Caco-2 (cell line): ENCODE measurements around the gene PRR36. TPM values are rescaled to one million over a fixed set of nuclear protein-coding genes. Genes with fewer than 3 reads are reported as not detected.

Experiments
- BruUV-seq: library from RNA; stranded (reverse); fragments of 400-500 nt; replicated peaks from 2 replicates; lab custom pipeline; 2021; lab: Mats Ljungman, UMichigan
- CTCF ChIA-PET: fragments of 300-600 bp; sonication (Branson Sonifier 250); formaldehyde crosslinking; loops from one replicate; lab custom pipeline; 2022; ENCODE audit warnings: antibody characterized with exemption; lab: Charles Lee
- POLR2A ChIA-PET: fragments of 300-600 bp; sonication (Branson Sonifier 250); formaldehyde crosslinking; loops from one replicate; lab custom pipeline; 2022; ENCODE audit warnings: antibody characterized with exemption; lab: Charles Lee
- DNase-seq, 2 experiments: peaks; one replicate each; pipeline versions ENCODE4 v3.0.0 to v3.0.0-alpha.2; 2020 to 2022
- H3K27me3 ChIP-seq: replicated peaks from 2 replicates; pipeline ENCODE4 v1.6.0; 2011; ENCODE audit warnings: low read length; ENCODE audit not compliant: control insufficient read depth, insufficient read depth
- H3K36me3 ChIP-seq: 2 replicates; pipeline ENCODE4 v1.5.1; 2011; ENCODE audit warnings: low read length; ENCODE audit not compliant: control insufficient read depth, insufficient read depth
- H3K4me1 ChIP-seq: fragments of 250-450 bp; sonication (Bioruptor Pico); 2 replicates; pipeline ENCODE4 v1.5.1; 2020; ENCODE audit warnings: mild to moderate bottlenecking
- H3K4me3 ChIP-seq: 2 replicates; pipeline ENCODE4 v1.5.1; 2011; ENCODE audit warnings: low read depth, mild to moderate bottlenecking, control low read depth, low read length
- H3K9me3 ChIP-seq: fragments of 250-450 bp; sonication (Bioruptor Pico); 2 replicates; pipeline ENCODE4 v1.5.1; 2020; ENCODE audit warnings: mild to moderate bottlenecking, moderate library complexity
- H3K27ac Mint-ChIP-seq: one replicate; pipeline ENCODE4 v1.8.0; 2022; ENCODE audit warnings: mixed read lengths; ENCODE audit not compliant: unreplicated experiment
- H3K27me3 Mint-ChIP-seq: one replicate; pipeline ENCODE4 v1.8.0; 2022; ENCODE audit warnings: mixed read lengths; ENCODE audit not compliant: insufficient read depth, unreplicated experiment
- H3K36me3 Mint-ChIP-seq: one replicate; pipeline ENCODE4 v1.8.0; 2022; ENCODE audit warnings: mild to moderate bottlenecking, mixed read lengths; ENCODE audit not compliant: insufficient read depth, unreplicated experiment
- H3K4me1 Mint-ChIP-seq: one replicate; pipeline ENCODE4 v1.8.0; 2022; ENCODE audit warnings: low read depth, mixed read lengths; ENCODE audit not compliant: unreplicated experiment
- H3K4me3 Mint-ChIP-seq: one replicate; pipeline ENCODE4 v1.8.0; 2022; ENCODE audit warnings: mild to moderate bottlenecking, moderate library complexity, mixed read lengths; ENCODE audit not compliant: unreplicated experiment
- H3K9me3 Mint-ChIP-seq: one replicate; pipeline ENCODE4 v1.8.0; 2022; ENCODE audit warnings: mixed read lengths; ENCODE audit not compliant: unreplicated experiment
- intact Hi-C: fragments of 100-400 bp; cut with micrococcal nuclease; formaldehyde crosslinking; loops from one replicate; pipeline ENCODE4 v1.10.0; 2022; ENCODE audit not compliant: unreplicated experiment
- total RNA-seq: library from RNA; stranded (reverse); gene quantifications from 2 replicates; pipeline ENCODE4 v1.2.3, GENCODE V29; 2022
- TF ChIP-seq, protein P1 (sequence below), 2 experiments: fragments of 200-600 bp in 1 of 2; IDR thresholded peaks; 1 replicate in 1 of 2; 2 replicates in 1 of 2; pipeline versions ENCODE4 v1.5.1 to v1.8.0; 2011 to 2022; ENCODE audit warnings: antibody characterized with exemption in 1 of 2, control low read depth in 1 of 2, inconsistent platforms in 1 of 2, low read depth in 1 of 2, low read length in 1 of 2, mild to moderate bottlenecking in 1 of 2, moderate library complexity in 1 of 2; ENCODE audit not compliant: insufficient read depth in 1 of 2, severe bottlenecking in 1 of 2, unreplicated experiment in 1 of 2

PRR36 gene
- total RNA-seq, 1 experiment from 2014 or later: 3.7 TPM

DNA sequence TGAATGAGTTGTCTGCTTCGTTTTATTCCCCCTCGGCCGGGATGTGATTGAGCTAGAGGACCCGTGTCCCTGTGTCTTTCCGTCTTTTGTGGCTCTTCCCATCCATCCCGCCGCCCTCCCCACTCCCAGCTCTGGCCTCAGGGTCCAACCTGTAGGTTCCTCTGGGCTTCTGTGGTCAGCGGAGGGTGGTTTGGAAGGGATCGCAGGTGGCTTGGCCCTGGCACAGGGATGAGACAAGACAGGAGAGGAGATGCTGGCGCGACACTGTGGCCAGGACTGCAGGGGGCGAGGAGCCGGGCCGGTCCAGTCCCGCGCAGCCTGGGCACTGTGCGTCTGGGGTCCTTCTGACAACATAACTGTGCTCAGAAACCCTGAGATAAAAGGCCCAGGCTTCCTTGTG is 42.2 kb downstream of the PRR36 start:
- Mint-ChIP-seq H3K4me3 (no peak overlapping the region), H3K27me3 (peaks cover 5% of the 10 kb centered on the region), H3K4me1 (peaks cover 7% of the 10 kb centered on the region), H3K9me3 (no peaks in the 10 kb centered on the region), H3K27ac (no peak overlapping the region), H3K36me3 (peaks cover 13% of the 10 kb centered on the region)
- Histone ChIP-seq H3K4me1 (no peaks in the 10 kb centered on the region; the same call in 1 of the 2 replicates), H3K9me3 (no peaks in the 10 kb centered on the region), H3K27me3 (no peaks in the 10 kb centered on the region), H3K36me3 (no peaks in the 10 kb centered on the region), H3K4me3 (no peak overlapping the region)
- ChIA-PET POLR2A (no interaction called here), CTCF (interaction anchor here (0.6 to 1.3 kb wide), 4 partner anchors 32 to 264 kb away, joined by 3 to 5 read pairs (median 3); partner anchors contain the start of genes SNAPC2 and TRAPPC5)
- intact Hi-C loops: no loop called here
- TF ChIP-seq, protein P1, sequence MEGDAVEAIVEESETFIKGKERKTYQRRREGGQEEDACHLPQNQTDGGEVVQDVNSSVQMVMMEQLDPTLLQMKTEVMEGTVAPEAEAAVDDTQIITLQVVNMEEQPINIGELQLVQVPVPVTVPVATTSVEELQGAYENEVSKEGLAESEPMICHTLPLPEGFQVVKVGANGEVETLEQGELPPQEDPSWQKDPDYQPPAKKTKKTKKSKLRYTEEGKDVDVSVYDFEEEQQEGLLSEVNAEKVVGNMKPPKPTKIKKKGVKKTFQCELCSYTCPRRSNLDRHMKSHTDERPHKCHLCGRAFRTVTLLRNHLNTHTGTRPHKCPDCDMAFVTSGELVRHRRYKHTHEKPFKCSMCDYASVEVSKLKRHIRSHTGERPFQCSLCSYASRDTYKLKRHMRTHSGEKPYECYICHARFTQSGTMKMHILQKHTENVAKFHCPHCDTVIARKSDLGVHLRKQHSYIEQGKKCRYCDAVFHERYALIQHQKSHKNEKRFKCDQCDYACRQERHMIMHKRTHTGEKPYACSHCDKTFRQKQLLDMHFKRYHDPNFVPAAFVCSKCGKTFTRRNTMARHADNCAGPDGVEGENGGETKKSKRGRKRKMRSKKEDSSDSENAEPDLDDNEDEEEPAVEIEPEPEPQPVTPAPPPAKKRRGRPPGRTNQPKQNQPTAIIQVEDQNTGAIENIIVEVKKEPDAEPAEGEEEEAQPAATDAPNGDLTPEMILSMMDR (IDR thresholded peaks at IDR 0.05; ENCODE audit: insufficient read depth in 1 of 2, low read depth in 1 of 2, low read length in 1 of 2, severe bottlenecking in 1 of 2, unreplicated experiment in 1 of 2): no peak
- no peak for DNase-seq
- BruUV-seq: no TSS peak

DNA sequence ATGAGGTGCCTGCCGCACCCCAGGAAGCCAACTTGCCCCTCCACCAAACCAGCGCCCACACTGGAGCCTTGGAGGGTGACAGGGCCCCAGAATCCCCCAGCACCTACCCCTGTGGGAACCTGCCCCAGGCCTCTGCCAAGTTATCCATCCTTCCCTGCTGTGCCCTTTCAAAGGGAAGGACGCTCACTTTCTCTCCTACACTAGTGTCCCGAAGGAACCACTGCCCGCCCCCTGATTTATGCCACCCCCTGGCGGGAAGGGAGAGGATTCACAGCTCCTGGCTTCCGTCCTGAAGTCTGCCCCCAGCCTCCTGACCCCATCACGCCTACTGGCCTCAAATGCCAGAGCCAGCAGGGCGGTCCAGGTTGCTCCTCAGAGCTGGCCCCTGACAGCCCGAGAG is 42.7 kb downstream of the PRR36 start:
- TF ChIP-seq, protein P1 (IDR thresholded peaks at IDR 0.05; ENCODE audit: insufficient read depth in 1 of 2, low read depth in 1 of 2, low read length in 1 of 2, severe bottlenecking in 1 of 2, unreplicated experiment in 1 of 2): peak; percentile 22 to 24
- no peak overlapping the region for H3K27ac Mint-ChIP-seq
- ChIA-PET POLR2A (no interaction called here), CTCF (interaction anchor here (0.6 to 1.3 kb wide), 5 partner anchors 31 to 263 kb away, joined by 3 to 10 read pairs (median 3); partner anchors contain the start of genes SNAPC2 and TRAPPC5)
- H3K4me1 Mint-ChIP-seq: peaks cover 7% of the 10 kb centered on the region
- no peaks in the 10 kb centered on the region for H3K27me3 ChIP-seq
- H3K36me3 Mint-ChIP-seq: peaks cover 13% of the 10 kb centered on the region
- peak overlapping the region; percentile 74 for H3K4me3 Mint-ChIP-seq
- H3K9me3 ChIP-seq: no peaks in the 10 kb centered on the region
- DNase-seq: peak in 1 of 2 experiments; percentile 42
- no peaks in the 10 kb centered on the region for H3K9me3 Mint-ChIP-seq
- no peak overlapping the region for H3K4me3 ChIP-seq
- no TSS peak for BruUV-seq
- H3K4me1 ChIP-seq: no peaks in the 10 kb centered on the region; the same call in 1 of the 2 replicates
- intact Hi-C loops: no loop called here
- peaks cover 7% of the 10 kb centered on the region for H3K27me3 Mint-ChIP-seq
- no peaks in the 10 kb centered on the region for H3K36me3 ChIP-seq

DNA sequence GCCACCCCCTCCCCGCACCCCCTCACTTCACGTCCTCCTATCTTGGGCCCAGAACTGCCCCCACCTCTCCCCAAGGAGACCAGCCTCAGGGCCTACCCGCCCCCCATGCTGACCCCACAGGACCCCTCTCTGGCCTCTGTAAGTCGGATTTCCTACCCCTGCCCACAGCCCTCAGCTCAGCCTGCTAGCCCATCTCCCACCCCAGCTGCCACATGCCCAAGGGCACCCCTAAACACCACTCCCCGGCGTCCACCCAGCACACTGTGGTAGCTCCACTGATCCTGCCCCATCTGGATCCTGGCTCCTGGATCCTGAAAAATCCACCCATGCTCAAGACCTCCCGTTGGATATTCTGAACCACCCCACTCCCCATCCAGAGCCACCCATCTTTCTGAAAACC is 43.4 kb downstream of the PRR36 start:
- no peaks in the 10 kb centered on the region; the same call in 1 of the 2 replicates for H3K4me1 ChIP-seq
- H3K36me3 ChIP-seq: no peaks in the 10 kb centered on the region
- H3K27ac Mint-ChIP-seq: no peak overlapping the region
- TF ChIP-seq, protein P1 (IDR thresholded peaks at IDR 0.05; ENCODE audit: insufficient read depth in 1 of 2, low read depth in 1 of 2, low read length in 1 of 2, severe bottlenecking in 1 of 2, unreplicated experiment in 1 of 2): no peak
- H3K27me3 ChIP-seq: no peaks in the 10 kb centered on the region
- peak overlapping the region; percentile 74 for H3K4me3 Mint-ChIP-seq
- H3K9me3 ChIP-seq: no peaks in the 10 kb centered on the region
- H3K9me3 Mint-ChIP-seq: no peaks in the 10 kb centered on the region
- H3K4me1 Mint-ChIP-seq: peaks cover 7% of the 10 kb centered on the region
- peak overlapping the region; percentile 64 for H3K4me3 ChIP-seq
- ChIA-PET POLR2A (no interaction called here), CTCF (interaction anchor here (0.7 to 1.3 kb wide), 3 partner anchors 48 to 776 kb away, joined by 3 to 10 read pairs (median 5); no protein-coding TSS in a partner anchor)
- BruUV-seq: no TSS peak
- peaks cover 8% of the 10 kb centered on the region for H3K27me3 Mint-ChIP-seq
- peaks cover 13% of the 10 kb centered on the region for H3K36me3 Mint-ChIP-seq
- DNase-seq: no peak
- intact Hi-C loops: no loop called here
